Esophagus squamous epithelium (tissue), 4 donors: ENCODE measurements around the gene IL34.

Source experiments
- CTCF ChIP-seq, 6 experiments: fragments of 450-650 bp in 4 of 6; fragments of 200-600 bp in 2 of 6; sonication (generic) in 2 of 6; IDR thresholded peaks; one replicate each; pipeline ENCODE4 v1.5.1; 2016 to 2019; ENCODE audit warnings: antibody characterized with exemption in 6 of 6, mild to moderate bottlenecking in 4 of 6, moderate library complexity in 4 of 6
- POLR2A ChIP-seq, 4 donors: fragments of 450-650 bp; IDR thresholded peaks; one replicate each; pipeline ENCODE4 v1.6.1; 2017; ENCODE audit warnings: antibody characterized with exemption in 4 of 4, mild to moderate bottlenecking in 4 of 4, moderate library complexity in 3 of 4

- TF ChIP-seq CTCF (IDR thresholded peaks at IDR 0.05): no peak
- TF ChIP-seq POLR2A (IDR thresholded peaks at IDR 0.05): no peak
Observed at GRCh38 chr16:70708366-70709246, 62.2 kb downstream of the IL34 start.
